Activated CD4-positive, alpha-beta T cell treated with anti-CD3 and anti-CD28 coated beads, Interleukin-10, Interleukin-2, amounts not matched to agents 100 ng/mL and 50 ng/mL, durations not matched to agents 16 hours and 8 hours (primary cell): ENCODE measurements around the gene CHAF1B.
"Not testable (repeated sequence)": the region's sequence is repeated elsewhere in the genome, so short reads cannot be mapped to it uniquely, and the experiment has no call there.

Source experiments
- DNase-seq: peaks from one replicate; pipeline ENCODE4 v3.0.0-alpha.2; 2020

Gene CHAF1B

GRCh38 chr21:36391649-36392048, 6.5 kb downstream of the CHAF1B start:
- not testable (repeated sequence) for DNase-seq

GRCh38 chr21:36395353-36396111, 10.3 kb downstream of the CHAF1B start:
- no peak for DNase-seq

GRCh38 chr21:36396325-36396724, 11.1 kb downstream of the CHAF1B start:
- DNase-seq: no peak

GRCh38 chr21:36396971-36397370, 11.8 kb downstream of the CHAF1B start:
- DNase-seq: no peak

- no peak for DNase-seq
Observed at GRCh38 chr21:36397606-36398005, 12.4 kb downstream of the CHAF1B start.

GRCh38 chr21:36399736-36400135, 14.5 kb downstream of the CHAF1B start:
- not testable (repeated sequence) for DNase-seq

- no peak for DNase-seq
Observed at GRCh38 chr21:36400719-36401118, 15.5 kb downstream of the CHAF1B start.

- DNase-seq: no peak
Observed at GRCh38 chr21:36402339-36402738, 17.1 kb downstream of the CHAF1B start.

GRCh38 chr21:36403713-36404112, 18.5 kb downstream of the CHAF1B start:
- DNase-seq: no peak

- no peak for DNase-seq
Observed at GRCh38 chr21:36408568-36408967, 23.4 kb downstream of the CHAF1B start.

GRCh38 chr21:36411301-36411700, 26.1 kb downstream of the CHAF1B start:
- DNase-seq: no peak

GRCh38 chr21:36412916-36413315, 27.7 kb downstream of the CHAF1B start:
- DNase-seq: no peak

GRCh38 chr21:36415375-36415774, 30.2 kb downstream of the CHAF1B start:
- DNase-seq: no peak

- DNase-seq: no peak
Observed at GRCh38 chr21:36419241-36419640, 34.0 kb downstream of the CHAF1B start.

- DNase-seq: peak; percentile 65
Observed at GRCh38 chr21:36419996-36420395, 34.8 kb downstream of the CHAF1B start.

GRCh38 chr21:36420571-36421339, 35.6 kb downstream of the CHAF1B start:
- DNase-seq: no peak

- DNase-seq: peak; percentile 47
Observed at GRCh38 chr21:36422279-36423098, 37.3 kb downstream of the CHAF1B start.

GRCh38 chr21:36423771-36424433, 38.7 kb downstream of the CHAF1B start:
- peak; percentile 14 for DNase-seq

- DNase-seq: no peak
Observed at GRCh38 chr21:36424592-36424991, 39.4 kb downstream of the CHAF1B start.

GRCh38 chr21:36425286-36425685, 40.1 kb downstream of the CHAF1B start:
- no peak for DNase-seq

GRCh38 chr21:36427502-36427901, 42.3 kb downstream of the CHAF1B start:
- no peak for DNase-seq

GRCh38 chr21:36428761-36429432, 43.7 kb downstream of the CHAF1B start:
- no peak for DNase-seq
